ENCODE data around the gene GGN.
"Not testable (repeated sequence)": the region's sequence is repeated elsewhere in the genome, so short reads cannot be mapped to it uniquely, and the experiment has no call there.

The GGN gene

DNA sequence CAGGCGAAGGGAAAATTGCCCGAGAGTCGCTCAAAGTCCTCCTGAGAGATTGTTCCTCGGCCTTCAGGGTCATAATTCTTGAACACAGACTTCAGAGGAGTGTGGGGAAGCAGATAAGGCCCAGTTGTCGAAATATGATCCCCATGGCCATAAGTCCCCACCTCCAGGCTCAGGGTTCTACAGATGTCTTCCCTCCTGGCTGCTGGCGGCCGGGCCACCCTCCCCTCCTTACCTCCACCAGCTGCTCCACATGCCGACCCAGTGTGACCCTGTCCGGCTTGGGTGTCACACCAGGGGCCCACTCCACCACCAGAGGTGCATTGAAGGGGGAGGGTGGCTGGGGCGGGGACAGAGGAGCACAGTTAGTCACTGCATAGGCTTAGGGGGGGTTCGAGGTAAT lies 25.1 kb upstream of the GGN start:
- DNase-seq (ENCODE audit: low read depth, low spot score), result no peak
- H3K27ac ChIP-seq, result no peak overlapping the region

DNA sequence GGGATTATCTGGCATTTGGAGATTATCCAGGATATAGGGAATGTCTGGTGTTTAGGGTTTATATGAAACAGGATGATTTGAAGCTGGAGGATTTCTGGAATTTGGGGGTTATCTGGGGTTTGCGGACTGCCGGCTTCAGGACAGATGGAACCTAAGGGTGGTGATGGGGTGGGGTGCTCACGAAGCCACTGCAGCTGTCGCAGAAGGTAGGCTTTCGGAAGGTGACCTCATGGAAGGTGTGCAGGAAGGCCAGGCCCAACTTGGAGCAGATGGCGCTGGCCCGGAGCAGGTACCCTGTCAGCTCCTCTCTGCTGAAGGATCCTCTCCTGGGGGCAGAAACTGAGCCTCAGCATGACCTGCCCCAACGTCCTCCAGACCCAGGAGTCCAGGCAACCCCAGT lies 24.7 kb upstream of the GGN start:
- no peak overlapping the region for H3K27ac ChIP-seq
- no peak for DNase-seq (ENCODE audit: low read depth, low spot score)

DNA sequence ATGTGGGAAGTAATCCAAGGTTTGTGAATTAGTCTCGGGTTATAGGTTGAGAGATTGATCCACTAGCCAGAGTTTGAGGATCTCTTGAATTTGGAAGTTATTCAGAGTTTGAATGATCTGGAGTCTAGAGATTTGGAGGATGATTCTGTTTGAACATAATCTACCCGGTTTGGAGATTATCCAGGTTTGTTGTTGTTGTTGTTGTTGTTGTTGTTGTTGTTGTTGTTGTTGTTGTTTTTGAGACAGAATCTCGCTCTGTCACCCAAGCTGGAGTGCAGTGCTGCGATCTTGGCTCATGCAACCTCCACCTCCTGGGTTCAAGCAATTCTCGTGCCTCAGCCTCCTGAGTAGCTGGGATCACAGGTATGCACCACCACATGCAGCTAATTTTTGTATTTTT lies 24.1 kb upstream of the GGN start:
- not testable (repeated sequence) for DNase-seq (ENCODE audit: low read depth, low spot score); H3K27ac ChIP-seq

DNA sequence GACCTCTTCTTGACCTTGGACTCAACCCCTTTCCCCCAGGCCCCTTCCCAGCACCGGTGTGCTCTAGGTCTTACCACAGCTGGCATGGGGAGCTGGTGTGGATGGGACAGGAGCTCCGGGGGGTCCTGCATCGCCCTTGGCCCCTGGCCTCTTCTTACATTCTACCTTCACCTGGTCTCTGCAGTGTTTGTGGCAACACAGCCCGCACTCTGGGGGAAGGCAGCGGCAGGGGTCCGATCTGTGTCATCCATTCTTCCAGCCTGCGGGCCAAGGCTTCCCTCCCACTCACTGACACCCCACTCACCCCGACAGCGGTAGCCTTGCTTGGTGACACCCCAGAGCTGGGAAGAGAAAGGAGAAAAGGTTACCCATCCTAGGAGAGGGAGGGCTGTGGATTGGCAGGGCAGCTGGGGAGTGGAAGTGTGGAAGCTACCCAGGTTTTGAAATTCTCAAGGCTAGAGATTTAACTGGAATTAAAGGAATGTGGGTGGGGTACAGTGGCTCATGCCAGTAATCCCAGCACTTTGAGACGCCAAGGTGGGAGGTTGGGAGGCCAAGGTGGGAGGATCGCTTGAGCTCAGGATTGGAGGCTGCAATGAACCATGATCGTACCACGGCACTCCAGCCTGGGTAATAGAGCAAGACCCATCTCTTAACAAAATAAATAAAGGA lies 23.3 kb upstream of the GGN start:
- H3K27ac ChIP-seq, result no peak overlapping the region
- no peak for DNase-seq (ENCODE audit: low read depth, low spot score)

DNA sequence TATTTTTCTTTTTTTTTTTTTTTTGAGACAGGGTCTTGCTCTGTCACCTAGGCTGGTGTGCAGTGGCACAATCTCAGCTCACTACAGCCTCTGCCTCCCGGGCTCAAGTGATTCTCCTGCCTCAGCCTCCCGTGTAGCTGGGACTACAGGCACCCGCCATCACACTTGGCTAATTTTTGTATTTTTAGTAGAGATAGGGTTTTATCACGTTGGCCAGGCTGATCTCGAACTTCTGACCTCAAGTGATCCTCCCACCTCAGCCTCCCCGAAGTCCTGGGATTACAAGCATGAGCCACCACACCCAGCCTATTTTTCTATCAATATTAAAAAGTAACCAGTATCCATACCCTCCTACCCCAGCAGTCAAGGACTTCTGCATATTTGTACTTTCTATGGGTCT lies 22.6 kb upstream of the GGN start:
- H3K27ac ChIP-seq; DNase-seq (ENCODE audit: low read depth, low spot score): not testable (repeated sequence)

DNA sequence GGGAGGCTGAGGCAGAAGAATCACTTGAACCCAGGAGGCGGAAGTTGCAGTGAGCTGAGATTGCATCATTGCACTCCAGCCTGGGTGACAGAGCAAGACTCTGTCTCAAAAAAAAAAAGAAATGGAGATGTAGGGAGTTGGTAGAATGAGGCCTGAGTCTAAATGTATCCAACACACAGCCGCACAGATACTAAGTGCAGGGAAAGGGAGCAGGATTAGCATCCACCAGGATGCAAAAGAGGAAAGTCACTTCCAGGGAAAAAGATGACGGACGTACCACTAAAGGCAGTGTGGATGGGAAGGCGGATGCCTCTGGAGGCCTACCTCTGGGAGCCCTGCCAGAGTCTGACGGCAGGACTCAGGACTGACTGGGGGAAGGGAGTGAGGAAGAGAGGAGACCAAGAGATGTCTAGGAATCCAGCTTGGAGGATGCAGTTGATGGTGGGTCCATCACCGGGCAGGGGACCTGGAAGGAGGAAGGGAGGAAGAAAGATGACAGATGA lies 21.8 kb upstream of the GGN start:
- no peak for DNase-seq (ENCODE audit: low read depth, low spot score)
- H3K27ac ChIP-seq, result no peak overlapping the region

DNA sequence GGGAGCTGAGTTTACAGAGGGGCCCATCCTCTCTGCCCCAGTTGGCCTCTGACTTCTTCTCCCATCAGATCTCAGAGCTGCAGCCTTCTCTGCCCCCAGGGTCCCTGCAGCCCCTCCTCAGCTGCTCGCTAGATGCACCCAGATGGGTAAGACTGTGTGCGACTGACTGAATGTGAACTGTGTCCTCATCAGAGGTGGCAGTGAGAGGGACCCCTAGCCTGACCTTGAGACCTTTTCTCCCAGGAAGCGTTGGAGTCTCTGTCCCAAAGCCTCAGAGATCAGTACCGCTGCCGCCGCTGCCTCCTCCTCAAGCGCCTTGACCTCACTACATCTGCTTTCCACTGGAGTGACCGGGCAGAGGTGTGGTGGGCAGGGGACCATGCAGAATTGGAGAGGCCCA lies 17.4 kb upstream of the GGN start:
- no peak for DNase-seq (ENCODE audit: low read depth, low spot score)
- H3K27ac ChIP-seq, result no peak overlapping the region

DNA sequence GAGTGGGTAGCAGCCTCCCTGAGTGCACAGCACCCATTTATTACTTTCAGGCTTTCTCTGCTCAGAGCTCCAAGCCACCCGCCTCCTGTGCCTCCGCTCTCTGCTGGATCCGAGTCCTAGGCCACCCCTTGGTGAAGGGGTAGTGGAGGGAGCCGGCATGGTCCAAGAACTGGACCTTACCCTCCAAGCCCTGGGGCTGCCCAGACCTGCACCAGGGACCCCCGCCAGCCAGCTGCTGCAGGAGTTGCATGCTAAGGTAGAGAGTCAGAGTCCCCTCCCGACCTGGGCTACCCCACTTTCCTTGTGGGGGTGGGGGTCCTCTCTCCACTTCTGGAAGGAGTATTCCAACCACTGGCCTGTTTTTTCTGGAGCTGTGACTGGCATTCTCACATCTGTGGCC lies 17.0 kb upstream of the GGN start:
- no peak for DNase-seq (ENCODE audit: low read depth, low spot score)
- H3K27ac ChIP-seq, result no peak overlapping the region

DNA sequence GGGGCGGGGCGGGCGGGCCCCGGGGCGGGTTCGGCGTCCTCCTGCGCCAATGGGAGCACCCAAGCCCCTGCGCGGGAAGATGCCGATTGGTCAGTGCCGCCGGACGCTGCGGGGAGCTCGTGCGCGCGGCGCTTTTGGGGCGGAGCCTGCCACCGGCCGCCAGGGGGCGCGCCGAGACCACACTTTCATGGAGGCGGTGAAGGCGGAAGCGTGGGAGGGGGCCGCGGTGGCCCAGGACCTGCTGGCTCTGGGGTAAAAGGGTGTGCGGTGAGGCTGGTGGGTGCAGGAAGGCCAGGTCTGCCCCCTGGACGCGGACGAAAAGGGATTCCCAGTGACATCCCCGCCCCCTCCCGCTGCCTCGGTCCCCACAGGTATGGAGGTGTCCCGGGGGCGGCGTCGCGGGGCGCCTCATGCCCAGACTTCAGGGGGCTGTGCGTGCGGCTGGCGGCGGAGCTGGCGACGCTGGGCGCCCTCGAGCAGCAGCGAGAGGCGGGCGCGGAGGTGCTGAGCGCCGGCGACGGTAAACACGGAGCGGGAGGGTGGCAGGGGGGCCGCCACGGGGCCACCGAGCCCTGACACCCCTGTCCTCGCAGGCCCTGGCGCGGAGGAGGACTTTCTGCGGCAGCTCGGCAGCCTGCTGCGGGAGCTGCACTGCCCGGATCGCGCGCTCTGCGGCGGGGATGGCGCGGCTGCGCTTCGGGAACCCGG lies 15.3 kb upstream of the GGN start, which contains the start of gene FAM98C:
Gene FAM98C, plus strand, starts transcription at position 127 of the 708 bp plus-strand sequence. Its CDS starts 61 bp downstream, at position 188.
- peak; percentile 80 for DNase-seq (ENCODE audit: low read depth, low spot score)
- peak within 1 kb of the TSS; percentile 20 for H3K27ac ChIP-seq

DNA sequence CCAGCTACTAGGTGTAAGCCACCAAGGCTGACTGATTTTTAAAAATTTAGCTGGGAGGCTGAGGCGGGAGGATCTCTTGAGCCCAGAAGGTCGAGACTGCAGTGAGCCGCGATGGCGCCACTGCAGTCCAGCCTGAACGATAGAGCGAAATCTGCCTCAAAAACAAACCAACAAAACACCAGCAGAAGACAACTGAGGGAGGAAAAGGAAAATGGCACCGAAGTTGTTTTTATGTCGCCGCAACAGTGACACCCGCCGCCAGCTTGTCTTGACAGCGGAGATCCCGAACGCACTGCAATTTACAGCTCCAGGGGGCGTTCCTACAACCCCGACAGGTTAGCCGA lies 14.8 kb upstream of the GGN start:
- DNase-seq (ENCODE audit: low read depth, low spot score), result no peak
- no peak overlapping the region for H3K27ac ChIP-seq

DNA sequence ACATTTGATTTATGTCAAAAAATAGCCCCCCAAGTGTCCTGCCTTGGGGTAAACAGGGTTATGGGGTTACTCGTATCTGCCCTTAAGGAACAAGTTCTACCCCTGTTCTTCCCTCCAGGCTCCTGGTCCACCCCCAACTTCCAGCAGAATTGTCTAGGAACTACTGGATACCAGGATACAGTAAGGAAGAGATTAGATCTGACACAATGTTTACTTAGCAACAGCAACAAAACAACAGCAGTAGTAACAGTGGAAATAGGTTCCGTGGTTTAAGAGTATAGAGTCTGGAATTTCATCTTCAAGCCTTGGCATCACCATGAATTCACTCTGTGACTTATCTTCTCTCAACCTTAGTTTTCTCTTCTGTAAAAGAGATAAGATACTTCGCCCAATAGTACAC lies 13.3 kb upstream of the GGN start:
- DNase-seq (ENCODE audit: low read depth, low spot score), result no peak
- no peak overlapping the region for H3K27ac ChIP-seq

DNA sequence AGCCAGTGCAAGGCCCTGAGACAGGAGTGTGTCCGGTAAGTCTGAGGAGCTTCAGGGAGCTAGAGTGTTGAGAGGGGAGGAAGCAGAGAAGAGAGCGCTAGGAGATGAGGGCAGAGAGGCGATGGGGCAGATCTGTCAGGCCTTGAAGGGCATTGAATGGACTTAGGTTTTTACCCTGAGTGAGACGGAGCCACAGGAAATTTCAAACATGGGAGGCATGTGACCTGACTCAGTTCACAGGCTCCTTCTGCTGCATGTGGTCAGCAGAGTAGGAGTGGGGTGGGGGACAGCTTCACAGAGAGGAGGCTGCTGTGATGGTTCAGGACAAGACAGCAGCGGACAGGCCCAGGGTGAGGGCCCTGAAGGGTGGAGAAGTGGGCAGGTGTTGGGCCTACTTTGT lies 12.5 kb upstream of the GGN start:
- DNase-seq (ENCODE audit: low read depth, low spot score), result no peak
- H3K27ac ChIP-seq, result no peak overlapping the region

DNA sequence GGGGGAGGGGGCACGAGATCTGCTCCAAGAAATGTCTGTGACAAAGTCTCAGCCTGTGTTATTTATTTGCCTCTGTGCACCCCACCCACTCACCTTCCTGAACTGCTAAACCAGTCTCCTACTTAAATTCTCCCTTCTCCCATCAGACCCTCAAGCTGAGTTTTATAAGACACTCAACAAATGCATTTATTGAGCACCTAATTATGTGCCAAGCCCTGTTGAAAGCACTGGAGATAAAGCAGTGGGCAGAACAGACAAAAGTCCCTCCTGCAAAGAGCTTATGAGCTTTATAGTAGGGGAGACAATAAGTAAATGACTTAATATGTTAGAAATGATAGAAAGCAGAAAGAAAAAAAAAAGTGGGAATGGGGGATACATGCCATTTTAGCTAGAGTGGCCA lies 11.7 kb upstream of the GGN start:
- no peak overlapping the region for H3K27ac ChIP-seq
- no peak for DNase-seq (ENCODE audit: low read depth, low spot score)

DNA sequence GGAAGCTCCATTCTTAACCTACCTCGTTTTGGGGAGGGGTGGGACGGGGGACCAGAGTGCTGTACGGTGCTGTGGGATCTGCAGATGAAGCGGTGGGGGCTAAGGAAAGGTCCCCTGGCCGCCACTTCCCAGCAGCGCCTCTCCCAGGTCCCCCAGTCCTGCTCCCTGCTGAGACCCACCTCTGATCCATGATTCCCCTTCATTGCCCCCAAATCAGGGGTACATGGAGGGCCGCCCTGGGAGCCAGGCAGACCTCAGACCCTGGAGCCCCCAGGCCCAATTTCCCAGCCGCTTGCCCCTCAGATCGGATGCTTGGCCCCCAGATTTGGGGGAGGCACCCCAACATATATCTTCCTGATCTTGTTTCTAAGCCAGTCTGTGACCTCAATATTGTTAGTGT lies 11.2 kb upstream of the GGN start:
- DNase-seq (ENCODE audit: low read depth, low spot score), result no peak
- no peak overlapping the region for H3K27ac ChIP-seq

DNA sequence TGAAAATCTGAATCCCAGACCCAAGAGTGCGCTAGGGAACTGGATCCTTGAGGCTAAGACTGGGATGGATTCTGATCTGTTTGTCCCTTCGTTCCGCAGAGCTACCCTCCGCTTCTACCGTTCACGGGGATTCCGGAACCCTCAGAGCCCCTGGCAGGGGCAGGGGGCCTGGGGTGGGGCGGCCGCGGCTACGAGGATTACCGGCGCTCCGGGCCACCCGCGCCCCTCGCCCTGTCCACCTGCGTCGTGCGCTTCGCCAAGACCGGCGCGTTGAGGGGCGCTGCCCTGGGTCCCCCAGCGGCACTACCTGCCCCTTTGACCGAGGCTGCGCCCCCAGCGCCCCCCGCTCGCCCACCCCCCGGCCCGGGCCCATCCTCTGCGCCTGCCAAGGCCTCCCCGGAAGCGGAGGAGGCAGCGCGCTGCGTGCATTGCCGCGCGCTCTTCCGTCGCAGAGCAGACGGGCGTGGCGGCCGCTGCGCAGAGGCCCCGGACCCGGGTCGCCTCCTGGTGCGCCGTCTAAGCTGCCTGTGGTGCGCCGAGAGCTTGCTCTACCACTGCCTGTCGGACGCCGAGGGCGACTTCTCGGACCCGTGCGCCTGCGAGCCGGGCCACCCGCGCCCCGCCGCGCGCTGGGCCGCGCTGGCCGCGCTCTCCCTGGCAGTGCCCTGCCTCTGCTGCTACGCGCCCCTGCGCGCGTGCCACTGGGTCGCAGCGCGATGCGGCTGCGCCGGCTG lies 7.7 kb upstream of the GGN start:
- H3K27ac ChIP-seq, result no peak overlapping the region
- no peak for DNase-seq (ENCODE audit: low read depth, low spot score)

DNA sequence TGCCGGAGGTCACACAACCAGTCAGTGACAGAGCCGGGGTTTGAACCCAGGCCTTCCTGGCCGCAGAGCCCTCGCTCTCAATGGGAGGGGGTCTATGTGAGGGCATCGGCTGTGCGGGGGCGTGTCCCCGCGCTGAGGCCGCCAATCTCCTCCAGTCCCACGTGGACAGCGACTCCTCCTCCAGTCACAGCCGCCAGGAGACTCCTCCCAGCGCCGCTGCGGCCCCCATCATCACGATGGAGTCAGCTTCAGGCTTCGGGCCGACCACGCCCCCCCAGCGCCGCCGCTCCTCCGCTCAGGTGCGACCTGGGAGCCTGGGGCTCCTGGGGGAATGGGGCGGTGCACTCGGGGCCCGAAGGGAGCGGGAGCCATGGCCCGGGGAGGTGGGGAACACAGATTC lies 6.7 kb upstream of the GGN start:
- no peak for DNase-seq (ENCODE audit: low read depth, low spot score)
- H3K27ac ChIP-seq, result no peak overlapping the region

DNA sequence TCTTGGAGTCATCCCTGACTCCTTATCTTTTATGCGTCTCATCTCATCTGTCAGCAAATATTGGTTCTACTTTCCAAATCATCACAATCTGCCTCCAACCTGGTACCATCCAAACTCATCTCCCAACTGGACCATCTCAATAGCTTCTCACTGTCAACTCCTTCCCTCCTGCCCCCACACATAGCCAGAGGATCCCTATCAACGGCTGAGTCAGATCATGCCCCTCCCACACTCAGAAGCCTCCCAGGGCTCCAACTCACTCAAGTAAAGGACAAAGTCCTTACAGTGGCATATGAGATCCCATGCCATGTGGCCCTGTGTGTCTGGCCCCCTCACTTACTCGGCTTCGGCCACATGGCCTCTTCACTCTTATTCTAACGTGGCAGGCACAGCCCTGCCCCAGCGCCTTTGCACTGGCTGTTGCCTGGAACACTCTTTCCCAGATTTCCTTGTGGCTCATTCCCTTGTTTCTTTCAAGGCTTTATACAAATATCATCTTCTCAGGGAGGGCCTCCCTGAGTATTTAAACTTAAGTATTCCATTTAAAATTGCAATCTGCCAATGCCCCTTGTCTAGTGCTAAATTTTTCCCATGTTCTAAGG lies 5.0 kb upstream of the GGN start:
- DNase-seq (ENCODE audit: low read depth, low spot score), result no peak
- no peak overlapping the region for H3K27ac ChIP-seq

DNA sequence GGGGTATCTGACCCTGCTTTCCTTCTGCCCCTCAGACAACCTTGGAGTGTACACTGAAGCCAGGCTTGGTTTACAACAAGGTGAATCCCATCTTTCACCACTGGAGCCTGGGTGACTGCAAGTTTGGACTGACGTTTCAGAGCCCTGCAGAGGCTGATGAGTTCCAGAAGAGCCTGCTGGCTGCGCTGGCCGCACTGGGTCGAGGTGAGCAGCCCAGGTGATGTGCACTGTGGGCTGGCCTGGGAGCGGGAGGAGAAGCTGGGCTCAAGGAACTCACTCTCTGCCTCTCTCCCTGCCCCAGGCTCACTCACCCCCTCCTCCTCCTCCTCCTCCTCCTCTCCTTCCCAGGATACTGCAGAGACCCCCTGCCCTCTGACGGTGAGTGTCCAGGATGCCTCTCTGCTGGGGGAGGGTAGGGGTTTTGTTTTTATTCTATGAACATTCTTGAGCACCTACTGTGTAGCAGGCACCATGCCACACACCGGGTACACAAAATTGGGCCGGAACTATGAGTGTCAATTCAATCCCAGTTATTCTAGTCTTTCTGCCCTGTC lies 4.2 kb upstream of the GGN start:
- DNase-seq (ENCODE audit: low read depth, low spot score), result no peak
- H3K27ac ChIP-seq, result no peak overlapping the region

DNA sequence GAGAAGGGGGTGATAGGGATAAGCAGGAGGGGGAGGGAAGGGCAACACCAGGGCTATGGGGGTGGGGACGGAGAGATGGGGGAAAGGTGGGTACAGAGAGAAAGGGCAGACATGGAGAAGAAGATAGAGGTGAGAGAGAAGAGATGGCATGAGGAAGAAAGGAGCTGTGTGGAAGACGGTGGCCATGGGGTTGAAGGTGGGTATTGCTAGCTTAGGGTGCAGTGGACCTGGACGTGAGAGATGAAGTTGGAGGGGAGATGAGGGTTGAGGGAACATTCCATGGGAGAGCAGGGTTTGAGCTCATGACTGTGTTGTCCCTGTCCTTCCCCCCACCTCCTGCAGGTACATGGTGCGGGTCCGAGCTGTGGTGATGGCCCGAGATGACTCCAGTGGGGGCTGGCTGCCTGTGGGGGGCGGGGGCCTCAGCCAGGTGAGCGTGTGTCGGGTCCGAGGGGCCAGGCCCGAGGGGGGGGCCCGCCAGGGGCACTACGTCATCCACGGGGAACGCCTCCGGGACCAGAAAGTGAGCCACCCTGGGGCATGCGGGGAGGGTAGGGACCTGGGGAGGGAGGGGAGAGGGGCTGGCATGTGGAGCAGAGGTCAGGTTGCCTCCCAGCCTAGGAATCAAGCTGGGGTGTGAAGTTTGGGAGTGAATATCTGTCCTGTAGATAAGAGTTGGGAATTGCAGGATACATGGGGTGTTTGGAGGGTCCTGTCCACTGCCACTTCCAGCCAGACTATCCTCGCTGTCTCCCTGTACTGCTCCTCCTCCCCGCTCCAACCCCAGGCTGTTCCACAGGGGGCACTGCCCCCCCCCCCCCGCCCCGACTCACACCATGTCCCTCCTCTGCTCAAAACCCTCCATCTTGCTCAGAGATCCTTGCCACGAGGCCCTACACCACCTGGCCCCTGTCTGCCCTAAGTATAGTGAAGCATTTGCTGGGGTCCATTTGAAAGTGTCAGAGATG lies 2.4 kb upstream of the GGN start:
- peak overlapping the region; percentile 80 for H3K27ac ChIP-seq
- DNase-seq (ENCODE audit: low read depth, low spot score), result no peak
